Left lung (tissue), 10 donors: ENCODE results near the gene NOL4L. TPM values are rescaled to one million over a fixed set of nuclear protein-coding genes. Genes with fewer than 3 reads are reported as not detected.

Experiments used
- ATAC-seq: fragments of 200-7000 bp; cut with Tn5 transposase; one replicate; pipeline ENCODE4 v1.9.1; 2020; ENCODE audit warnings: moderate library complexity
- DNase-seq, 4 donors: peaks; one replicate each; pipeline ENCODE4 v3.0.0-alpha.2; 2013 to 2020
- H3K27ac ChIP-seq, 2 donors: fragments of 200-600 bp; sonication (generic) in 1 of 2; one replicate each; pipeline versions ENCODE4 v1.5.0 to v1.8.0; 2020 to 2021
- H3K27me3 ChIP-seq, 2 donors: fragments of 200-600 bp; sonication (generic) in 1 of 2; one replicate each; pipeline versions ENCODE4 v1.5.0 to v1.8.0; 2020 to 2021
- H3K36me3 ChIP-seq, 2 donors: fragments of 200-600 bp; sonication (generic) in 1 of 2; one replicate each; pipeline versions ENCODE4 v1.5.0 to v1.8.0; 2020 to 2021
- H3K4me1 ChIP-seq, 2 donors: fragments of 200-600 bp; one replicate each; pipeline ENCODE4 v1.8.0; 2021
- H3K4me3 ChIP-seq, 2 donors: fragments of 200-600 bp; sonication (generic) in 1 of 2; one replicate each; pipeline versions ENCODE4 v1.5.0 to v1.8.0; 2020 to 2021; ENCODE audit warnings: mild to moderate bottlenecking in 1 of 2
- H3K9me3 ChIP-seq, 2 donors: fragments of 200-600 bp; sonication (generic) in 1 of 2; one replicate each; pipeline versions ENCODE4 v1.5.0 to v1.8.0; 2020 to 2021
- CTCF ChIP-seq, 2 donors: fragments of 200-600 bp; sonication (generic) in 1 of 2; IDR thresholded peaks; one replicate each; pipeline versions ENCODE4 v1.5.0 to v1.8.0; 2021; ENCODE audit warnings: antibody characterized with exemption in 2 of 2
- intact Hi-C, 2 donors: fragments of 100-400 bp; cut with DNase I; formaldehyde crosslinking; loops; one replicate each; pipeline versions ENCODE4 v1.11.2 to v1.14.2; 2022
- polyA plus RNA-seq, 6 donors: library from polyadenylated mRNA; unstranded; fragments of 120-200 nt; gene quantifications; one replicate each; pipeline ENCODE4 v1.2.1, GENCODE V29; 2013; ENCODE audit not compliant: insufficient read length in 6 of 6
- total RNA-seq, 2 donors: library from RNA; stranded (reverse); fragmentation: NEBNext Ultra II Directional; extraction: Animal tissue kit (Norgen Biotek cat#: 25700); gene quantifications; one replicate each; pipeline ENCODE4 v1.2.1, GENCODE V29; 2021
- donor health status: DM: no; HTN: yes; CAD: no.
- donor health status: DM: no; HTN: no; CAD: no.

The NOL4L gene
- total and polyA plus RNA-seq, 8 donors, result 16.7 to 49.0 (median 40.7) TPM

DNA sequence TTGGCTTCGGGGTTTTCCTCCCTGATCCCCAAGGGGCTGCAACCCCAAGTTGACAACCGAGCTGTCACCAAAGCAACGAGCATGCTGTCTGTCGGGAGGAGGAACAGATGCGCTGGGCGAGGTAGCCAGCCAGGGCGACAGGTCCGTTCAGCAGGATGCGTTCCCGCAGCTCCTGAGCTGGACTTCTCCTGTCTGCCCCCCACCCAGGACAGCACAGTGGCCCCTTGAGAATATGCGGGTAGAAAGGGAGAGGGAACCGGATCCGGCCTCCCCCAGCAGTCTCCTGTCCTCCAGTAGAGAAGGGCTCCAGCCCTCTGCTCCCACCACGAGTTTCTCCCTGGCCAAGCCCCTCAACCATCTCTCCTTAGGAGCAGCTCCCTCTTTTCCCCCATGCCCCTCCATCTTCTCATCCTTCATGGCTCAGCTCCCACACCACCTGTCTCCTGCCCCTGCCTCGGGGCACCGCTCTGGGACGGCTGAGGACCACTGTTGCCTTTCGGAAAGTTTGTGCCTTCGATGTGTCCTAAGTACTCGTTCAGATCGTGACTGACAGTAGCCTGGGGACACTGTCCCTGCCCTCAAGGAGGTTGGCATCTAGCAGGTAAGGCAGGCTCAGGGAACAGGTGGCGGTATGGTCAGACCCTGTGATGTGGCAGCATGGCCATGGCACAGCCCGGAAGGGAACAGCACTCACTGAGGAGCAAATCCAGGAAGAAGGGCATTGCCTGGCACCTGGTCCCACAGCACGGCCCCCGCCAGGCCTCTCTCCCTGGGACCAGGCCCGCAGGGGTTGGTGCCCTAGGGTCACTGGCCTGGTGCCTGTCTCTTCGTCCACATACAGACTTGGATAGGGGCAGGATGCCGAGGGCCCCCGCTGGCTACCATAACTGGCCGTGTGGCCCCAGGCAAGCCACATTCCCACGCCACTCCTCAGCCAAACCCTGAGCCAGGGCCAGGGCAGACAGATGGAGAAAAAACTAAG lies 130.7 kb downstream of the NOL4L start:
- peak in 1 of 4 donors; percentile 68 for DNase-seq
- H3K27me3 ChIP-seq, result no peaks in the 10 kb centered on the region
- peaks cover 0 to 55% of the 10 kb centered on the region in 2 donors for H3K36me3 ChIP-seq
- no peak overlapping the region for H3K27ac ChIP-seq
- no peak for ATAC-seq
- intact Hi-C loops, result no loop called here
- TF ChIP-seq CTCF (IDR thresholded peaks at IDR 0.05), result no peak
- H3K9me3 ChIP-seq, result no peaks in the 10 kb centered on the region
- peaks cover 10 to 42% of the 10 kb centered on the region in 2 donors for H3K4me1 ChIP-seq
- no peak overlapping the region for H3K4me3 ChIP-seq

GRCh38 chr20:32453467-32454163 lies 131.5 kb downstream of the NOL4L start:
- Histone ChIP-seq H3K27me3 (no peaks in the 10 kb centered on the region), H3K9me3 (no peaks in the 10 kb centered on the region), H3K27ac (no peak overlapping the region), H3K36me3 (peaks cover 0 to 56% of the 10 kb centered on the region in 2 donors), H3K4me3 (no peak overlapping the region), H3K4me1 (peaks cover 10 to 48% of the 10 kb centered on the region in 2 donors)
- ATAC-seq (no peak), DNase-seq (peak in 1 of 4 donors; percentile 74)
- TF ChIP-seq CTCF (IDR thresholded peaks at IDR 0.05), result no peak
- intact Hi-C loops, result no loop called here

- Histone ChIP-seq H3K27ac (no peak overlapping the region), H3K4me3 (no peak overlapping the region), H3K27me3 (no peaks in the 10 kb centered on the region), H3K4me1 (peaks cover 10 to 41% of the 10 kb centered on the region in 2 donors), H3K9me3 (no peaks in the 10 kb centered on the region), H3K36me3 (peaks cover 0 to 63% of the 10 kb centered on the region in 2 donors)
- TF ChIP-seq CTCF (IDR thresholded peaks at IDR 0.05), result no peak
- ATAC-seq, result no peak
- DNase-seq, result no peak
- intact Hi-C loops, result no loop called here
Measured at GRCh38 chr20:32452776-32453466, 132.2 kb downstream of the NOL4L start.

GRCh38 chr20:32451682-32452461 lies 133.3 kb downstream of the NOL4L start:
- Histone ChIP-seq H3K9me3 (no peaks in the 10 kb centered on the region), H3K4me3 (no peak overlapping the region), H3K36me3 (peaks cover 0 to 73% of the 10 kb centered on the region in 2 donors), H3K27me3 (no peaks in the 10 kb centered on the region), H3K4me1 (peaks cover 4 to 30% of the 10 kb centered on the region in 2 donors), H3K27ac (peak overlapping the region in 1 of 2 donors; percentile 53)
- ATAC-seq (no peak), DNase-seq (no peak)
- intact Hi-C loops, result no loop called here
- no peak for TF ChIP-seq CTCF (IDR thresholded peaks at IDR 0.05)
